ENCODE measurements around the gene PIN1. TPM values are rescaled to one million over a fixed set of nuclear protein-coding genes. Genes with fewer than 3 reads are reported as not detected.

Gene PIN1
- total RNA-seq, 2 experiments from 2014 or later = 95.1 to 101 TPM

DNA sequence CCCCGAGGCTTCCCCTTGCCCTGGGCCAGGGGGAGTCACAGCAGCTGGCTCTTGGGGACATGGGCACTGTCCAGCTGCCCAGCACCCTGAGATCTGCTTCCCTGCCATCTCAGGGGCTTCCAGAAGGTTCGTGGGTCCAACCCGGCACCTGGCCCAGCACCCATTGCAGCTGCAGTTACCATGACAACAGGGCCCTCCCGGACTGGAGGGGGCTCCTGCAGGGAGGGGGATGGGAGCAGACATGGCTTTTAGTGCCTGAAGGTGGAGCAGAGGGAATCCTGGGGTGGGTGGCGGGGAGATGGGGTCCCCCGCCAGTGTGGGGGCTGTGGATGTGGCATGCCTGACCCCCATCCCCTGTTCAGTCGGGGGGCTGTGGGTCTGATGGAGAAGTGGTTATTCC, 14.7 kb downstream of the PIN1 start:
- H3K27me3 Mint-ChIP-seq = no peaks in the 10 kb centered on the region
- POLR2A ChIA-PET = interaction anchor here (0.6 kb wide), 2 partner anchors 48 to 50 kb away, joined by 4 to 8 read pairs; no protein-coding TSS in a partner anchor
- H3K27ac Mint-ChIP-seq = no peak overlapping the region
- peaks cover 14% of the 10 kb centered on the region for H3K36me3 Mint-ChIP-seq
- no peak for DNase-seq
- H3K4me3 Mint-ChIP-seq = no peak overlapping the region
- H3K4me1 Mint-ChIP-seq = peaks cover 12% of the 10 kb centered on the region
- no peaks in the 10 kb centered on the region for H3K9me3 Mint-ChIP-seq
- ATAC-seq (ENCODE audit: low read depth) = no peak

- Mint-ChIP-seq H3K4me1 (peaks cover 12% of the 10 kb centered on the region), H3K27ac (no peak overlapping the region)
- POLR2A ChIA-PET = interaction anchor here (0.6 kb wide), 2 partner anchors 47 to 51 kb away, joined by 4 to 8 read pairs; no protein-coding TSS in a partner anchor
Observed at GRCh38 chr19:9850235-9850959, 15.3 kb downstream of the PIN1 start.

GRCh38 chr19:9854282-9854846, 19.2 kb downstream of the PIN1 start:
- POLR2A ChIA-PET = no interaction called here
- Mint-ChIP-seq H3K4me3 (no peak overlapping the region), H3K27ac (no peak overlapping the region), H3K36me3 (peaks cover 19% of the 10 kb centered on the region), H3K4me1 (peaks cover 25% of the 10 kb centered on the region), H3K27me3 (no peaks in the 10 kb centered on the region), H3K9me3 (no peaks in the 10 kb centered on the region)
- ATAC-seq (ENCODE audit: low read depth) (no peak), DNase-seq (no peak)

More at GRCh38 chr19:9850235-9850959, 15.3 kb downstream of the PIN1 start:
- H3K9me3 Mint-ChIP-seq = no peaks in the 10 kb centered on the region
- no peak overlapping the region for H3K4me3 Mint-ChIP-seq
- DNase-seq = no peak
- peaks cover 11% of the 10 kb centered on the region for H3K36me3 Mint-ChIP-seq
- H3K27me3 Mint-ChIP-seq = no peaks in the 10 kb centered on the region
- ATAC-seq (ENCODE audit: low read depth) = no peak

DNA sequence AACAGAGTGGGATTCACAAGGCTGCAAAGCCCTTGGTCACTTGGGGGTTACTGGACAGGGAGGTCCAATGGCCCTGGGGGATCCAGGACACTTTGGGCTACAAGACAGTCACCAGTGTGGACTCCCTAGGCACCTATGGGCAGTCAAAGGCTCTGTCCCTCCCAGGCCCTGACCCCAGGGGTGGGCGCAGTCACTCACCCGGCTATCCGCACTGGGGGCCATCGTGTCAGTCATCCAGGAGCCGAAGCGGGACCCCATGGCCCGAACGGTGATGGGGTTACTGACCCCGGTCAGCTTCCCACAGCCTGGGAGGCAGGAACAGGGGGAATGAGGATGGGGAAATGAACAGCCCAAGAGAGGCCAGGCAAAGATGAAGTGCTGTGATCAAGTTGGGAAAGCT, 21.5 kb downstream of the PIN1 start:
- Mint-ChIP-seq H3K4me3 (peak overlapping the region; percentile 98), H3K27me3 (no peaks in the 10 kb centered on the region), H3K27ac (peak overlapping the region; percentile 79), H3K4me1 (peaks cover 40% of the 10 kb centered on the region), H3K36me3 (peaks cover 19% of the 10 kb centered on the region), H3K9me3 (no peaks in the 10 kb centered on the region)
- POLR2A ChIA-PET = interaction anchor here (2.0 to 5.2 kb wide), 2 partner anchors 10 to 29 kb away, joined by 10 to 26 read pairs; partner anchors contain the start of gene UBL5
- no peak for ATAC-seq (ENCODE audit: low read depth)
- no peak for DNase-seq

DNA sequence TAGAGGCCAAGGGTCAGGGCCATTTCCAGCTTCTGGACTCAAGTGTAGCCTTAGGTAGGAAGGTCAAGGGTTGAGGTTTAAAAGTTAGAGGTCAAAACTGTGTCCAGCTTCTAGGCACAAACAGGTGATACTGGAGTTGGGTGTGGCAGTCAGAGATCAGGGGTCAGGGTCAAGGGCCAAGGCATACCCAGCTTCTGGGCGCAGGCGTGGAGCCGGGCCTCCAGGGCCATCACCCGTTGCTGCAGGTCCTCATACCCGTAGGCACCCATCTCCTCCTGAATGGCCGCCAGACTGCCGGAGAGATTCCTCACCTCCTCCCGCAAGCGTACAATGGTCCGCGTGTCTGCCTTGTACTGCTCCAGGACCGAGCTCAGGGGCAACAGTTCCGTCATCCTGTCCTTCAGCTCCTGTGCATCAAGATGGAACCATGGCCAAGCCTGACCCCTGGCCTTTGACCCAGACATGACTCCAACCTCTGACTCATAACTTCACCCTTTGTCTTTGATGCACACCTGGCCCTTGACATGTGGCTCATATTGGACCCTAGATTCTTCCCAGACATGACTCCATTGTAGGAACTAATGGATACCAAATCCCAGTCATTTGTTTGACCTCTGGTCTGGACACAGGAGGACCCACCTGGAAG, 22.1 kb downstream of the PIN1 start:
- ATAC-seq (ENCODE audit: low read depth) (no peak), DNase-seq (no peak)
- Mint-ChIP-seq H3K4me3 (peak overlapping the region; percentile 98), H3K9me3 (no peaks in the 10 kb centered on the region), H3K4me1 (peaks cover 46% of the 10 kb centered on the region), H3K27ac (peak overlapping the region; percentile 100), H3K36me3 (peaks cover 19% of the 10 kb centered on the region), H3K27me3 (no peaks in the 10 kb centered on the region)
- POLR2A ChIA-PET = interaction anchor here (1.0 to 5.2 kb wide), 5 partner anchors 10 to 30 kb away, joined by 3 to 26 read pairs (median 6); partner anchors contain the start of gene UBL5

DNA sequence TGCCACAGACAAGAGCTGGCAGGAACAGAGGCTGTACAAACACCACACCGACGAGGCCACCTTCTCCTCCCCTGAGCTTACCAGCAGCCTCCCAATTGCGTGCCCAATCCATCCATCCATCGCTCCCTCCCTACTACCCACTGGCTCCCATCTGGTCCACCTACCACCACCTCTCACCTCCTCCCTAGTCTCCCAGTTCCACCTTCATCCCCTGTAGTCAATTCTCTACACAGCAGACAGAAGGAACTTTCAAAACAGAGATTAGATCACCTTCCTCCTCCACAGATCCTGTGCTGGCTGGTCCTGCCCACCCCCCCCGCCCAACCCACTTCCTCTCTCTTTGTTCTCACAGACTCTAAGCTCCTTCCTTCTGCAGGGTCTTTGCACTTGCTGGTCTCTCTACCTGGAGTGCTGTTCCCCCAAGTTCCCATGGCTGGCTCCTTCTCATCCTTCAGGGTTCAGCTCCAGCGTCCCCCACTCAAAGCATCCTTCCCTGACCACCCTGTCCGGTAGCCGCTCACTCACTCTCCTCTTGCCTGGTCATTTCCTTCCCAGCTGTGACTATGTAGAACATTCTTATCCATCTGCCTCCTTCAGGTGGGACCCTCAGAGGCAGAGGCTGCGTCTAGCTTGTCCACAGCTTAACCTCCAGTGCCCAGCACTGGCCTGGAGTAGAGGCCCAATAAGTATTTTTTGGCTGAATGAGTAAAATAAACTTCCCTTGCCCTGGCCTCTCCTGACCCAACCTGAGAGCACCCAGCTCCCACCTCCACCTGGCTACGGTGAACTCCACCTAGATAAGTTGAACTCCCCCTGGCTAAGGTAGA, 23.0 kb downstream of the PIN1 start:
- Mint-ChIP-seq H3K4me3 (peak overlapping the region; percentile 98), H3K36me3 (peaks cover 19% of the 10 kb centered on the region), H3K4me1 (peaks cover 51% of the 10 kb centered on the region), H3K27me3 (no peaks in the 10 kb centered on the region), H3K9me3 (no peaks in the 10 kb centered on the region), H3K27ac (peak overlapping the region; percentile 100)
- ATAC-seq (ENCODE audit: low read depth) (peak; percentile 63), DNase-seq (peak; percentile 49)
- POLR2A ChIA-PET = interaction anchor here (0.6 to 5.2 kb wide), 10 partner anchors 9 to 330 kb away, joined by 3 to 26 read pairs (median 4); partner anchors contain the start of genes FBXL12, PIN1 and UBL5

DNA sequence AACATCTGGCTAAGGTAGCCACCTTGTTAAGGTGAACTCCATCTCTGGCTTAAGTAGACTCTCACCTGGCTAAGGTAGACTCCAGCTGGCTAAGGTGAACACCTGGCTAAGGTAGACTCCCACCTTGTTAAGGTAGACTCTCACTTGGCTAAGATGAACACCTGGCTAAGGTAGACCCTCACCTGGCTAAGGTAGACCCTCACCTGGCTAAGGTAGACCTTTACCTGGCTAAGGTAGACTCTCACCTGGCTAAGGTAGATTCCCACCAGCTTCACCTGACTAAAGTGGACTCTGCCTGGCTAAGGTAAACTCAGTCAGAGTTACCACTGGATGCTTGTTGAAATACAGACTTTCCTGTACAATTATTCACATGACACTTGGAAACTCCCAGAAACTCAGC, 23.6 kb downstream of the PIN1 start:
- Mint-ChIP-seq H3K27me3 (no peaks in the 10 kb centered on the region), H3K4me3 (peak overlapping the region; percentile 98), H3K9me3 (no peaks in the 10 kb centered on the region), H3K36me3 (peaks cover 19% of the 10 kb centered on the region), H3K27ac (peak overlapping the region; percentile 100), H3K4me1 (peaks cover 56% of the 10 kb centered on the region)
- no peak for DNase-seq
- POLR2A ChIA-PET = interaction anchor here (0.8 to 5.2 kb wide), 5 partner anchors 8 to 329 kb away, joined by 3 to 26 read pairs (median 3); partner anchors contain the start of genes FBXL12 and UBL5
- ATAC-seq (ENCODE audit: low read depth) = no peak

- no peaks in the 10 kb centered on the region for H3K27me3 Mint-ChIP-seq
- peaks cover 14% of the 10 kb centered on the region for H3K36me3 Mint-ChIP-seq
- no peak overlapping the region for H3K4me3 Mint-ChIP-seq
- H3K4me1 Mint-ChIP-seq = peaks cover 68% of the 10 kb centered on the region
- no peak for DNase-seq
- POLR2A ChIA-PET = interaction anchor here (0.6 to 5.2 kb wide), 2 partner anchors 33 to 1162 kb away, joined by 4 to 26 read pairs; partner anchors contain the start of genes ACTL9 and UBL5
- no peak for ATAC-seq (ENCODE audit: low read depth)
- no peaks in the 10 kb centered on the region for H3K9me3 Mint-ChIP-seq
- peak overlapping the region; percentile 15 for H3K27ac Mint-ChIP-seq
Observed at GRCh38 chr19:9860407-9860806, 25.3 kb downstream of the PIN1 start.

- peak overlapping the region; percentile 99 for H3K27ac Mint-ChIP-seq
- POLR2A ChIA-PET = interaction anchor here (0.7 to 5.2 kb wide), 3 partner anchors 11 to 1803 kb away, joined by 3 to 26 read pairs (median 5); partner anchors contain the start of gene UBL5
- H3K4me3 Mint-ChIP-seq = peak overlapping the region; percentile 65
- H3K4me1 Mint-ChIP-seq = peaks cover 76% of the 10 kb centered on the region
- no peak for DNase-seq
- H3K9me3 Mint-ChIP-seq = no peaks in the 10 kb centered on the region
- H3K27me3 Mint-ChIP-seq = no peaks in the 10 kb centered on the region
- H3K36me3 Mint-ChIP-seq = peaks cover 14% of the 10 kb centered on the region
- ATAC-seq (ENCODE audit: low read depth) = no peak
Observed at GRCh38 chr19:9861503-9861902, 26.4 kb downstream of the PIN1 start.

DNA sequence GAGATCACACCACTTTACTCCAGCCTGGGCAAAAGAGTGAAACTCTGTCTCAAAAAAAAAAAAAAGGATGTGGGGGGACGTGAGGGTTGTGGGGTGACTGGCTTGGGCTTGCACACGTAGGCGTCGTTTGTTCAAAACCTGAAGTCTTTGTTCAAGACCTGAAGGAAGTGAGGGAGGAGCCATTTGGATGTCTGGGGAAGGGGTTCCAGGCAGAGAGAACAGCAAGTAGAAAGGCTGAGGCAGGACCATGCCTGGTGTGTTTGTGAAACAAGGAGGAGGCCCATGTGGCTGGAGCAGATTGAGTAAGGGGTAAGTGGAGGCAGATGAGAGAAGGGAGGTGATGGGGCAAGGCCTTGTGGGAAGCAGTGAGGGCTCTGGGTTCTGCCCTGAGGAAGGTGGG, 27.8 kb downstream of the PIN1 start:
- H3K9me3 Mint-ChIP-seq = no peaks in the 10 kb centered on the region
- H3K4me1 Mint-ChIP-seq = peaks cover 70% of the 10 kb centered on the region
- H3K27ac Mint-ChIP-seq = peak overlapping the region; percentile 99
- peak overlapping the region; percentile 99 for H3K4me3 Mint-ChIP-seq
- H3K27me3 Mint-ChIP-seq = no peaks in the 10 kb centered on the region
- DNase-seq = peak; percentile 63
- peaks cover 11% of the 10 kb centered on the region for H3K36me3 Mint-ChIP-seq
- POLR2A ChIA-PET = interaction anchor here (0.7 to 2.5 kb wide), 6 partner anchors 19 to 54 kb away, joined by 3 to 16 read pairs (median 4); partner anchors contain the start of genes PIN1 and UBL5
- peak; percentile 63 for ATAC-seq (ENCODE audit: low read depth)

- ATAC-seq (ENCODE audit: low read depth) (peak; percentile 34), DNase-seq (peak; percentile 44)
- H3K27me3 Mint-ChIP-seq = no peaks in the 10 kb centered on the region
- no peaks in the 10 kb centered on the region for H3K9me3 Mint-ChIP-seq
- H3K27ac Mint-ChIP-seq = peak overlapping the region; percentile 99
- POLR2A ChIA-PET = interaction anchor here (0.9 to 2.5 kb wide), 5 partner anchors 28 to 242 kb away, joined by 3 to 16 read pairs (median 5); partner anchors contain the start of genes PIN1, UBL5, ZNF561 and ZNF846
- peaks cover 63% of the 10 kb centered on the region for H3K4me1 Mint-ChIP-seq
- H3K4me3 Mint-ChIP-seq = peak overlapping the region; percentile 99
- peaks cover 11% of the 10 kb centered on the region for H3K36me3 Mint-ChIP-seq
Observed at GRCh38 chr19:9863759-9864158, 28.6 kb downstream of the PIN1 start.

GRCh38 chr19:9865732-9866501, 30.8 kb downstream of the PIN1 start:
- Mint-ChIP-seq H3K27me3 (no peaks in the 10 kb centered on the region), H3K27ac (peak overlapping the region; percentile 84), H3K4me3 (peak overlapping the region; percentile 77), H3K9me3 (no peaks in the 10 kb centered on the region), H3K36me3 (peaks cover 15% of the 10 kb centered on the region), H3K4me1 (peaks cover 49% of the 10 kb centered on the region)
- POLR2A ChIA-PET = interaction anchor here (0.7 to 2.6 kb wide), 4 partner anchors 8 to 56 kb away, joined by 3 to 10 read pairs (median 4); no protein-coding TSS in a partner anchor
- DNase-seq (no peak), ATAC-seq (ENCODE audit: low read depth) (peak; percentile 77)
